Measurements from ENCODE around the gene SSX2IP.
"Not testable (repeated sequence)": the region's sequence is repeated elsewhere in the genome, so short reads cannot be mapped to it uniquely, and the experiment has no call there.

SSX2IP gene

DNA sequence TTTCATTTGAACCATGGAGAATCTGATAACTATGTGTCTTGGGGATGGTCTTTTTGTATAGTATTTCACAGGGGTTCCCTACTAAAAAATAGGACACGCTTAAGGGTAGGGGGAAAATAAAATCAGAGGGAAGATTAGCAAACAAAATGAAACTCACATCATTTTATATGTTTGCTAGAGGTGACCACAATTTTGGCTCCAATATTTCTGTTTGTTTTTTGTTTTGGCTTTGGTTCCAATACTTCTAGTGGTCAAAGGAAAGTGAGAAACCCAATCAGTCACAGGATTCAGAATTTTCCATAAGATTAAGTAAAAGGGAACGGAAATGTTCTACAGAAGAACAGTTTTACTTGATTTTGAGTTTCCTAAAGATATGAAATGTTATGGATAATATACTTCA lies 42.3 kb upstream of the SSX2IP start:
- no peak overlapping the region for H3K4me3 ChIP-seq (ENCODE audit: control insufficient read depth, low read depth, low read length)
- no peak for DNase-seq (ENCODE audit: low read depth)
- TF ChIP-seq, protein P1, sequence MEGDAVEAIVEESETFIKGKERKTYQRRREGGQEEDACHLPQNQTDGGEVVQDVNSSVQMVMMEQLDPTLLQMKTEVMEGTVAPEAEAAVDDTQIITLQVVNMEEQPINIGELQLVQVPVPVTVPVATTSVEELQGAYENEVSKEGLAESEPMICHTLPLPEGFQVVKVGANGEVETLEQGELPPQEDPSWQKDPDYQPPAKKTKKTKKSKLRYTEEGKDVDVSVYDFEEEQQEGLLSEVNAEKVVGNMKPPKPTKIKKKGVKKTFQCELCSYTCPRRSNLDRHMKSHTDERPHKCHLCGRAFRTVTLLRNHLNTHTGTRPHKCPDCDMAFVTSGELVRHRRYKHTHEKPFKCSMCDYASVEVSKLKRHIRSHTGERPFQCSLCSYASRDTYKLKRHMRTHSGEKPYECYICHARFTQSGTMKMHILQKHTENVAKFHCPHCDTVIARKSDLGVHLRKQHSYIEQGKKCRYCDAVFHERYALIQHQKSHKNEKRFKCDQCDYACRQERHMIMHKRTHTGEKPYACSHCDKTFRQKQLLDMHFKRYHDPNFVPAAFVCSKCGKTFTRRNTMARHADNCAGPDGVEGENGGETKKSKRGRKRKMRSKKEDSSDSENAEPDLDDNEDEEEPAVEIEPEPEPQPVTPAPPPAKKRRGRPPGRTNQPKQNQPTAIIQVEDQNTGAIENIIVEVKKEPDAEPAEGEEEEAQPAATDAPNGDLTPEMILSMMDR (conservative IDR thresholded peaks at IDR 0.05; ENCODE audit: control insufficient read depth, insufficient read depth, low read depth, low read length) = no peak

DNA sequence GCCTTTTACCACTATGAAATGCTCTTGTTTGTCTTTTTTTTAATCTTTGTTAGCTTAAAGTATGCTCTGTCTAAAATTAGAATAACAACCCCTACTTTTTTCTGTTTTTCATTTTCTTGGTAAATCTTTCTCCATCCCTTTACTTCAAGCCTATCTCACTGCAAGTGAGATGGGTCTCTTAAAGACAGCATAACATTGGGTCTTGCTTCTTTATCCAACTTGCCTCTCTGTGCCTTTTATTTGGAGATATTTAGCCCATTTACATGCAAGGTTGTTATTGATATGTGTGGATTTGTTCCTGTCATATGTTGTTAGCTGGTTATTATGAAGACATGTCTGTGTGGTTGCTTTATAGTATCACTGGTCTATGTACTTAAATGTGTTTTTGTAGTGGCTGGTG lies 41.3 kb upstream of the SSX2IP start:
- TF ChIP-seq, protein P1 (conservative IDR thresholded peaks at IDR 0.05; ENCODE audit: control insufficient read depth, insufficient read depth, low read depth, low read length) = no peak
- no peak for DNase-seq (ENCODE audit: low read depth)
- H3K4me3 ChIP-seq (ENCODE audit: control insufficient read depth, low read depth, low read length) = no peak overlapping the region

DNA sequence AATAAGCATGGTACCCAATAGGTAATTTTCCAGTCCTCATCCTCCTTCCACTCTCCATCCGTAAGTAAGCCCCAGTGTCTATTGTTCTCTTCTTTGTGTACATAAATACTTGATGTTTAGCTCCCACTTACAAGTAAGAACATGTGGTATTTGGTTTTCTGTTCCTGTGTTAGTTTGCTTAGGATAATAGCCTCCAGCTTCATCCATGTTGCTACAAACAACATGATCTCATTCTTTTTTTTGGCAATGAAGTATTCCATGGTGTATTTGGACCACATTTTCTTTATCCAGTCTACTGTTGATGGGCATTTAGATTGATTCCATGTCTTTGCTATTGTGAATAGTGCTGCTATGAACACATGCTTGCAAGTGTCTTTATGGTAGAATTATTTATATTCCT lies 37.5 kb upstream of the SSX2IP start:
- peak; percentile 30 for DNase-seq (ENCODE audit: low read depth)
- H3K4me3 ChIP-seq (ENCODE audit: control insufficient read depth, low read depth, low read length) = not testable (repeated sequence)

DNA sequence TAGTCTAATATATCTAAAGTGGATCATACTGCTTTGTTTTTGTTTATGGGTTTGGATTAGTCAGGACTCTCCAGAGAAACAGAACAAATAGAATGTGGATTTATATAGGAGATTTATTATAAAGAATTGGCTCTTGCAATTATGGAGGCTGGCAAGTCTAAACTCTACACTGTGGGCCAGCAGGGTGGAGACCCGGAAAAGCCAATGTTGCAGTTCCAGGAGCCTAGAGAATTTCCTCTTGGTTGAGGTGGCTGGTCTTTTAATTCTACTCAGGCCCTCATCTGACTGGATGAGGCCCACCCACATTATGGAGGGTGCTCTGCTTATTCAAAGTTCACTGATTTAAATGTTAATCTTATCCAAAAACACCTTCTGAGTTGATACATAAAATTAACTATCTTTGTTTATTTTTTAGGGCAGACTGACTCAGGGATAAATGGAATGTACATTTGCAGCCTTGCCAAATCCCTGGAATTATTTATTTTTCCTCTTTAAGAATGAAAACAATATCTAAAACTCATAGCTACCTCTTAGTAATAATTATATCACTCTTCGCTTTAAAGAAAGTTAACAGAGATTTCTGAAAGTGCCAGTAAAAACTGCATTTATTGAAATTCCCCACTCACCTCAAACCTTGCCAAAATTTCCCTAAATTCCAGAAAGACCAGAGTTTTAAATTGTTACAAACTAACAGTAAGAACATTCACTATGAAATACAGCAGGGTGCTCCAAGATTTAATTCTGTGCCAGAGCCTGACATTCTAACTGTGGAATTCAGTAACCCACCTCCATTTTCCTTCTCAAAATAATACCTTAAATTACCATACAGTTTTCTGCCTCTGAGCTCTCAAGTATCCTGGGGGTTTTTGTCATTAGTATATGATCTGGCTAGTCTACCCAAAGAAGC lies 36.6 kb upstream of the SSX2IP start:
- DNase-seq (ENCODE audit: low read depth) = peak; percentile 28
- TF ChIP-seq, protein P1 (conservative IDR thresholded peaks at IDR 0.05; ENCODE audit: control insufficient read depth, insufficient read depth, low read depth, low read length) = no peak
- H3K4me3 ChIP-seq (ENCODE audit: control insufficient read depth, low read depth, low read length) = no peak overlapping the region

DNA sequence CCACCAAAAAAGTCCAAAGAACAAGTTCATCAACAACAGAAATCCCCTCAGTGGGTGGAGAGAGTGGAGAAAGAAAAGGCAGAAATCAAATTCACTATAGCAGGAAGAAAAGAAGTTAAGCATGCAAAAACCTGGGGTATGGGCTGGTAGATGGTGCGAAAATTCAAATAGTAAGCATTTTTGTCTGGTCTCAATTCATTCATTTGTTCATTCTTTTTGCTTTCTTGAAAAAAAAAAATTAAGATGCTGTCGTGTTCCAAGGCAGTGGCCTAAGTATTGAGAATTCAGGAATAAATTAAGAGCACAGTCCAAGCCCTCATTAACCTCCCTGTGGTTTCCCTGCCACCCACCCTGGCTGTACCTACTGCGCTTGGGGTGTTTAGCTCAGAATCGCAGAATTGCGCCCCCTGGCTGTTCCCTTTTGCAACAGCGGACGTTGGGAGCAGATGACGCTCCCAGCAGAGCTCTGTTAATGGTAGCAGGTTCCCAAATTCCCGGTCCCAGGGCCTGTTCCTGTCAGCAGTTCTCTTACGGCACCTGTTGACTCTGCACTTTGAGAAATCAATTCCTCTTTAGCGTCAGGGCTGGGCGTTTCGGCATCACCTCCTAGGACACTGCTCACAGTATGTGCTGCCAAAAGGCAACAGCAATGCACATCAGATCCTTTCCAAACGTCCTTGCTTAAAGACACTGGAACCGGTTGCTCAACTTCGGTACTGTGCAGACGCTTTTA lies 34.0 kb upstream of the SSX2IP start:
- TF ChIP-seq, protein P1 (conservative IDR thresholded peaks at IDR 0.05; ENCODE audit: control insufficient read depth, insufficient read depth, low read depth, low read length) = no peak
- no peak overlapping the region for H3K4me3 ChIP-seq (ENCODE audit: control insufficient read depth, low read depth, low read length)
- DNase-seq (ENCODE audit: low read depth) = no peak

DNA sequence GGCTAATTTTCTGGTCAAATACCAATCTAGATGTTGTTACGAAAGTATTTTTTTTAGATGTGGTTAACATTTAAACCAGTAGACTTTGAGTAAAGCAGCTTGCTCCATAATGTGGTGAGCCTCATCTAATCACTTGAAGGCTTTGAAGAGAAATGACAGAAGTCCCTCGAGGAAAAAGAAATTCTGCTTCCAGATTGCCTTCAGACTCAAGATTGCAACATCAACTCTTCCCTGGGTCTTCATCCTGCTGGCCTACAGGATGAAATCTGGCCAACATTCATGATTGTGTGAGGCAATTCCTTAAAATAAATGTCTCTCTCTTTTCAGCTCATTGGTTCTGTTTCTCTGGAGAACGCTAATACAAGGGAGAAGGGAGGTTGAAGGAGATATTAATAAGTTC lies 32.5 kb upstream of the SSX2IP start:
- TF ChIP-seq, protein P1 (conservative IDR thresholded peaks at IDR 0.05; ENCODE audit: control insufficient read depth, insufficient read depth, low read depth, low read length) = no peak
- DNase-seq (ENCODE audit: low read depth) = peak; percentile 94
- no peak overlapping the region for H3K4me3 ChIP-seq (ENCODE audit: control insufficient read depth, low read depth, low read length)

DNA sequence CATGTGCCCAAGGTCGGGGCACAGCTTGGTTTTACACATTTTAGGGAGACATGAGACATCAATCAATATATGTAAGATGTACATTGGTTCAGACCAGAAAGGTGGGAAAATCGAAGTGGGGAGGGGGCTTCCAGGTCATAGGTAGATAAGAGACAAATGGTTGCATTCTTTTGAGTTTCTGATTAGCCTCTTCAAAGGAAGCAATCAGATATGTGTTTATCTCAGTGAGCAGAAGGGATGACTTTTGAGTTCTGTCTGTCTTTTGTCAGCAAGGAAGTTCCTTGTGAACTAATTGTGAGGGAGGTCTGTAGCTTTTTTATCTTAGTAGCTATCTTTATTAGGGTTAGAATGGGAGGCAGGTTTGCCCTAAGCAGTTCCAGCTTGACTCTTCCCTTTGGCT lies 31.6 kb upstream of the SSX2IP start:
- H3K4me3 ChIP-seq (ENCODE audit: control insufficient read depth, low read depth, low read length); DNase-seq (ENCODE audit: low read depth): not testable (repeated sequence)

Measured in fibroblast of mammary gland (primary cell).